ENCODE data around the gene SMARCB1.

SMARCB1 gene

DNA sequence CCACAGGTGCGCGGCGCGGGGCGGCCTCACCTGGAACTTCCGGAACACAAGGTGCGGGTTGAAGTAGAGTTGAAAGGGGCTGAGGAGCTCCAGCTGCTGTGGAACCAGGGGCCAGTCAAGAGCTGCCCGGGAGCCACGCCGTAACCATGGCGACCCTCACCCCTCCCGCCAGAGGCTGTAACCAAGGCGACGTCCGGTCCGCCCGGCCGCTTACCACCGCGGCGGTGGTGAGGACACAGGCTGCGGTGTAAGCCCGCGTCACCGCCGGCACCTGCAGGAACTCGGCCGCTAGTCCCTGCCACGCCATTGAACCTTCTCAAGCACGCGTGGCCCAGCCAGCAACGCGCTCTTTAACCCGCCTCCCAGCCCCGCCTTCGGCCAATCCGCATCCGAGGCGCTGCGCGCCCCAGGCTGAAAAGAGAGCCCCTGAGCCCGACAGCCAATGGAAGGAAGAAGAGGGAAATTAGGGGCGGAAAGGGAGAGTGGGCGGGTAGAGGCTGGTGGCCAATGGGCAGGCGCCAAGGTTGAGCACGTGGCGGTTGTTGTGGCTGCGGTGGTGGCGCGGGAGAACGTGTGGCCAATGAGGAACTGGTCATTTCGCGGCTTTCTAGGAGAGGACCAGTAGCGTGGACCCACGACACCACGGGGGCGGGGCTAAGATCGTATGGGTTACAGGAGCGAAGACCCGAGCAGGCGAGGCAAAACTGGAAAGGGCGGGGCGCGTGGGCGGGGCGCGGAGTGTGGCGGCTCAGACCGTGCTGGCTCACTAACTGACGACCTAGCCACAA, 52.1 kb downstream of the SMARCB1 start, which contains the start of gene DERL3:
Gene DERL3, minus strand, starts transcription at position 326 of the 788 bp plus-strand sequence. Its CDS starts 19 bp downstream, at position 307.
- TF ChIP-seq SPI1 (IDR thresholded peaks at IDR 0.05; ENCODE audit: low read depth, low read length) (peak; percentile 69), POLR2AphosphoS5 (IDR thresholded peaks at IDR 0.05; ENCODE audit: low read depth, low read length) (no peak), POLR2A (IDR thresholded peaks at IDR 0.05; ENCODE audit: low read depth, low read length) (no peak), PAX5 (IDR thresholded peaks at IDR 0.05; ENCODE audit: insufficient read depth, low read length, severe bottlenecking) (no peak), TAF1 (IDR thresholded peaks at IDR 0.05; ENCODE audit: low read depth, low read length) (no peak)
- DNase-seq (ENCODE audit: insufficient read length, low spot score) = peak; percentile 94
- peak; percentile 100 for FAIRE-seq

DNA sequence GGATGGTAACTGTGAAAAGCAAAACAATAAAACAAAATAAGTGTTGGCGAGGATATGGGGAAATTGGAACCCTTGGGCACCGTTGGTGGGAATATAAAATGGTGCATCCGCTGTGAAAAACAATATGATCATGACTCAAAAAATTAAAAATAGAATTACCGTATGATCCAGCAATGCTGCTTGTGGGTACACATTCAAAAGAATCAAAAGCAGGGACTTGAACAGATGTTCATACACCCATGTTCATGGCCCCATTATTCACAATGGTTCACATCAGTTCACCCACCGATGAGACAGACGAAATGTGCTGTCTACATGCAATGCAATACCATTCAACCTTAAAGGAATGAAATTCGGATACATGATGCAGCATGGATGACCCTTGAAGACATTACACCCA, 53.3 kb downstream of the SMARCB1 start:
- no peak for TF ChIP-seq POU2F2 (IDR thresholded peaks at IDR 0.05; ENCODE audit: low read depth, low read length)
- no peak for TF ChIP-seq TAF1 (IDR thresholded peaks at IDR 0.05; ENCODE audit: low read depth, low read length)
- TF ChIP-seq POLR2A (IDR thresholded peaks at IDR 0.05; ENCODE audit: low read depth, low read length) = no peak
- TF ChIP-seq POLR2AphosphoS5 (IDR thresholded peaks at IDR 0.05; ENCODE audit: low read depth, low read length) = no peak
- TF ChIP-seq SPI1 (IDR thresholded peaks at IDR 0.05; ENCODE audit: low read depth, low read length) = no peak
- no peak for TF ChIP-seq PAX5 (IDR thresholded peaks at IDR 0.05; ENCODE audit: insufficient read depth, low read length, severe bottlenecking)
- DNase-seq (ENCODE audit: insufficient read length, low spot score) (no peak), FAIRE-seq (no peak)

DNA sequence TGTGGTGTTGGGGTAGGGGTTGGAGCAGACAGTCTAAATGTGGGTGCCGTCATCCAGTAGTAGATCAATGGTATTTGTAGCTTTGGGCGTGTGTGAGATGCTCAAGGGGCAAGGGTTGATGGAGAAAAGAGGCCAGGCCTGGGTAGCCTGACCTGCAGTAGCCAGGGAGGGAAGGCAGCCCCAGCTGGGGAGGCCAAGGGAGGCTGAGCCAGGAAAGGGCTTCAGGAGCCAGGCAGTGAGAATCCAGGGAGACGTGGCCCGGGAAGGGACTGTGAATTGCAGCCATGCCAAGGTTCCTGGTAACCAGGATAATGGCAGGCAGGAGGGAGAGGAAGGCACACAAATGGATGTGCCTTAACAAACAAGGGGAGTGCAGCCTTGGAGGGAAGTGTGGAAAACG, 54.5 kb downstream of the SMARCB1 start:
- DNase-seq (ENCODE audit: insufficient read length, low spot score) (no peak), FAIRE-seq (no peak)
- TF ChIP-seq POU2F2 (IDR thresholded peaks at IDR 0.05; ENCODE audit: low read depth, low read length) (no peak), TAF1 (IDR thresholded peaks at IDR 0.05; ENCODE audit: low read depth, low read length) (no peak), POLR2AphosphoS5 (IDR thresholded peaks at IDR 0.05; ENCODE audit: low read depth, low read length) (no peak), SPI1 (IDR thresholded peaks at IDR 0.05; ENCODE audit: low read depth, low read length) (no peak), PAX5 (IDR thresholded peaks at IDR 0.05; ENCODE audit: insufficient read depth, low read length, severe bottlenecking) (no peak), POLR2A (IDR thresholded peaks at IDR 0.05; ENCODE audit: low read depth, low read length) (no peak)

DNA sequence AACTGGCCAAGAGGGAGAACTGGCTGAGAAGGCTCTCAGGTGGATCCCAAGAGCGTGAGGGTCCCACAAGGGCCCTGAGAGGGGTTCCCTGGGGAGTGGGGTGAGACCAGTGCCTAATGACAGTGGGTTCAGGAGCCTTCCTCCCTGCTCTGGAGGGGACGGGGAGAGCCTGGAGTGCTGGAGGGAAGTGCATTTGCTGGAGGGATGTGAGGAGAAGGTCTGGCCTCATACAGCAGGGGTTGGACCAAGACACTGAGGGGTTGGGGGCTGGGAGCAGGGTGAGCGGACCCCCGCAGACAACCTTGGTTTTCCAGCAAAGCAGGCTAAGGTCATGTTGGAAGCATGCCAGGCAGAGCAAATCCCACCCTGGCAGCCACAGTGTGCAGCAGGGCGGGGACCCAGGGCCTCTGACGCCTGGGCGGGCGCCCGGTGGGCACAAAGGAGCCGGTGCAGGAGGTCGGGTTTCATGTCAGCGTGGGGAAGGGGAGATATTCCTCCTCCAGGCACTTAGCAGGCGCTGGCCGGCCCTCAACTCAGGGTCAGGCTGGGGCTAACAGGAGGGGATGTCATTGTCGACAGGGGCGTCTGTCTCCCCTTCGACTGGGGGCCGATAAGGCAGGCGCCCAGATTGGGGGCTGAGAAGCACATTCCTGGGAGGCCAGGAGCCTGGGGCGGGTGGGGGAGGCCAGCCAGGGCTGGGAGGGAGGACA, 55.1 kb downstream of the SMARCB1 start:
- DNase-seq (ENCODE audit: insufficient read length, low spot score) = no peak
- FAIRE-seq = no peak
- TF ChIP-seq POU2F2 (IDR thresholded peaks at IDR 0.05; ENCODE audit: low read depth, low read length) (no peak), POLR2AphosphoS5 (IDR thresholded peaks at IDR 0.05; ENCODE audit: low read depth, low read length) (no peak), SPI1 (IDR thresholded peaks at IDR 0.05; ENCODE audit: low read depth, low read length) (no peak), TAF1 (IDR thresholded peaks at IDR 0.05; ENCODE audit: low read depth, low read length) (no peak), POLR2A (IDR thresholded peaks at IDR 0.05; ENCODE audit: low read depth, low read length) (no peak), PAX5 (IDR thresholded peaks at IDR 0.05; ENCODE audit: insufficient read depth, low read length, severe bottlenecking) (no peak)

DNA sequence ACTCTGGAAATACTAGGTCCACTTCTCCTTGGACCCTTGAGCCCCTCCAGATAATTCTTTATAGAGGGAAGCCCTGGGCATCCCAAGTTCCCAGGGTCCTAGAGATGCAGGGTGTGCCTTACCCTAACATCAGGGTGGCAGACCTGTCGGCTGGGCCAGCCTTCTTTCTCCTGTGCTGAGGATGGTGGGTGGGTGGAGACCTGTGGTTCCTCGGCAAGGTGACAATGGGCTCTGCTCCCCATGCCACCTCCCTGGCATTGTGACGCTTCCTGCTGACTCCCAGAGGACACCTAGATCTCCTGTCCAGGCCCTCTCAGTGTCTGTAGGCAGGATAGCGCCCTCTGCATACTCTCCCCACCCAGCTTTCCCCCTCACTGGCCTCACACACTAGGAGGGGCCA, 55.8 kb downstream of the SMARCB1 start:
- FAIRE-seq = no peak
- no peak for TF ChIP-seq POLR2AphosphoS5 (IDR thresholded peaks at IDR 0.05; ENCODE audit: low read depth, low read length)
- no peak for DNase-seq (ENCODE audit: insufficient read length, low spot score)

DNA sequence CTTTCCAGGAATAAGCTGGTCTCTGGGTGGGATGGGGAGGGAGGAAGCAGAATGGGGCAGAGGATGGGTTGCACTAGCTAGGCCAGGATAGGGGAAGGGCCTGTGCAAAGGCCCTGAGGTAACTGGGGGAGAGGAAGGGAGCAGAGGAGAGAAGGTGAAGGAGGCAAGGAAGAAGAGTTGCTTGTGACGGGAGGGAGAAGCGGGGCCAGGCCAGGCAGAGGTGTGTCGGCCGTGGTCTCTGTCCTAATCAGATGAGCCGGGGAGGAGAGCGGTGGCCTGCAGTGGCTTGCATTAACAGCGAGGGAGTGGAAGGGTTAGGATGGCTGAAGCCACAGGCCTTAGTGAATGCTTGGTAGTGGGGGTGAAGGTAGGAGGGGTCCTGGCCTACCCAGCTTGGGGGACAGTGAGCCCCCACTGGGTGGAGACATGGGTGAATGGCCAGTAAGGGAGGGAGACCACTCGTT, 58.0 kb downstream of the SMARCB1 start:
- DNase-seq (ENCODE audit: insufficient read length, low spot score) = no peak
- no peak for FAIRE-seq
- TF ChIP-seq POLR2AphosphoS5 (IDR thresholded peaks at IDR 0.05; ENCODE audit: low read depth, low read length) (no peak), TAF1 (IDR thresholded peaks at IDR 0.05; ENCODE audit: low read depth, low read length) (no peak), SPI1 (IDR thresholded peaks at IDR 0.05; ENCODE audit: low read depth, low read length) (no peak), PAX5 (IDR thresholded peaks at IDR 0.05; ENCODE audit: insufficient read depth, low read length, severe bottlenecking) (no peak), POU2F2 (IDR thresholded peaks at IDR 0.05; ENCODE audit: low read depth, low read length) (no peak), POLR2A (IDR thresholded peaks at IDR 0.05; ENCODE audit: low read depth, low read length) (no peak)

DNA sequence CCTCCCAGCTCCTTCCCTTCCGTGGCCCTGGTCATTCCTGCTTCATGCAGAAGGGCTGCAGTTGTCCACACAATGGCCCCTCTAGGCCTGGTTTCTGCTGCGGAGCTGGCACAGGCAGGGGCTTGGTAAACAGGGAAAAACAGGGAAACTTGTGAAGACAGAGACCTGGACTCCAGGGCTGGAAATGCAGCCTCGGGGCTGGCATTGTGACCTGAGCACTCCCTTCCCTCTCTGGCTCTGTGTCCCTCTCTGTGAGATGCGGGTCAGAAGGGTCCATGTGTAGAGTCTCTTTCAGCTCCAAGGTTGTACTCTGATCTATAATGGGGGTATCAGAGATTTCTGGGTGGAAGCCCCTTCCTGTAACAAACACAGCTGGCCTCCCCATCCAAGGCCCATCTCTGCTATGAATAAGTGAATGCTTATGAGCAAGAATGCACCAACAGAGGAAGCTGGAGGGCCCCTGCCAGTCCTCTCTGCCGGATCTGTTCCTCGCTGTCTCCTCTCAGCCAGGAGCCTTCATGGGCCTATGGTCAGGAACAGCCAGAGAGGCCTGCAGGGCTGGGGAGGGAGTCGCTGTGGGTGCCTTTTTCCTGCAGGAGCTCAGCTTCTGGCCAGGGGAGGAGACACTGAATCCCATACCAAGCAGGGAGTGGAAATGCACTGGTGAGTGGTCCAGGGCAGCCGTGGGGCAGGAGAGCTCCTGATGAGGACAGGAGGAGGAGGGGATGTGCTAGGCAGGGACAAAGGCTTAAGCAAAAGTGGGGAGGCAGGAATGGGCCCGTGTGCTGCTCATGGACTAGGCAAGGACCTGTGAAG, 58.7 kb downstream of the SMARCB1 start:
- TF ChIP-seq TAF1 (IDR thresholded peaks at IDR 0.05; ENCODE audit: low read depth, low read length) (no peak), SPI1 (IDR thresholded peaks at IDR 0.05; ENCODE audit: low read depth, low read length) (no peak)
- FAIRE-seq (peak; percentile 87), DNase-seq (ENCODE audit: insufficient read length, low spot score) (no peak)

DNA sequence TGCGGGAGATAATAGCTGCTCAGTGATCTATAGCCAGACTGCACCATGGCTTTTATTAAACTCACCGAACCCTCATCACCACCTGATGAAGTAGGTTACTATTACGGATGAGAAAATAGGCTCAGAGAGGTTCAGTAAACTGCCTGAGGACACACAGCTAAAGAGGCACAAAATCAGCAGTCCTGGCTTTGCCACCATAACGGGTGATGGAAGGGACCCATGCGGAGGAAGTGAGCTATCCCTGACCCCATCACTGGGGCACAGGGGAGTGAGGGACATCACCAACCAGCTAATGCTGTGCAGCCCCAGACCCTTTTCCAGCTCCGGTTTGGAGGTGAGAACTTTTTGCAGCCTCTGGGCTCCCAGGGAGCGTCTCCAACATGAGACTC, 59.3 kb downstream of the SMARCB1 start:
- FAIRE-seq = no peak
- TF ChIP-seq TAF1 (IDR thresholded peaks at IDR 0.05; ENCODE audit: low read depth, low read length) (no peak), SPI1 (IDR thresholded peaks at IDR 0.05; ENCODE audit: low read depth, low read length) (no peak), PAX5 (IDR thresholded peaks at IDR 0.05; ENCODE audit: insufficient read depth, low read length, severe bottlenecking) (no peak), POU2F2 (IDR thresholded peaks at IDR 0.05; ENCODE audit: low read depth, low read length) (no peak), POLR2A (IDR thresholded peaks at IDR 0.05; ENCODE audit: low read depth, low read length) (no peak), POLR2AphosphoS5 (IDR thresholded peaks at IDR 0.05; ENCODE audit: low read depth, low read length) (no peak)

DNA sequence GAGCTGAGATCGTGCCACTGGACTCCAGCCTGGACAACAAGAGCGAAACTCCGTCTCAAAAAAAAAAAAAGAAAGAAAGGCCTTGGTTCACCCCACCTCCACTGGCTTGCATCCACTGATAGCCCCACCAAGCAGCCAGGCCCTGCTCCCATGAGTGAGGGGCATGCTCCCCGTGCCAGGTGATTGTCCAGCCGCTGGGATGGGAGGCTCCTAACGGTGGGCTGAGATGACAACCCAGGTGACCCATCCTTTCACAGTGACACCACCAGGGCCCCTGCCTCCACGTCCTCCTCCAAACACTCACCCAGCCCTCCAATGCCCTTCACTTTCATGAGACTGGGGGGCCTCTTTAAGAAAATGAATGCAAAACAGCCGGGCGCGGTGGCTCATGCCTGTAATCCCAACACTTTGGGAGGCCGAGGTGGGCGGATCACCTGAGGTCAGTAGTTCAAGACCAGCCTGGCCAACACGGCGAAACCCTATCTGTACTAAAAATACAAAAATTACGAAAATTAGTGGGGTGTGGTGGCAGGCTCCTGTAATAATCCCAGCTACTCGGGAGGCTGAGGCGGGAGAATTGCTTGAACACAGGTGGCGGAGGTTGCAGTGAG, 60.6 kb downstream of the SMARCB1 start:
- TF ChIP-seq POLR2A (IDR thresholded peaks at IDR 0.05; ENCODE audit: low read depth, low read length) = no peak
- no peak for TF ChIP-seq POU2F2 (IDR thresholded peaks at IDR 0.05; ENCODE audit: low read depth, low read length)
- TF ChIP-seq TAF1 (IDR thresholded peaks at IDR 0.05; ENCODE audit: low read depth, low read length) = no peak
- TF ChIP-seq PAX5 (IDR thresholded peaks at IDR 0.05; ENCODE audit: insufficient read depth, low read length, severe bottlenecking) = no peak
- TF ChIP-seq POLR2AphosphoS5 (IDR thresholded peaks at IDR 0.05; ENCODE audit: low read depth, low read length) = no peak
- TF ChIP-seq SPI1 (IDR thresholded peaks at IDR 0.05; ENCODE audit: low read depth, low read length) = no peak
- DNase-seq (ENCODE audit: insufficient read length, low spot score) (no peak), FAIRE-seq (no peak)

More for the DNA sequence above, 59.3 kb downstream of the SMARCB1 start:
- no peak for DNase-seq (ENCODE audit: insufficient read length, low spot score)
